A673 (cell line): Measurements from ENCODE around the gene ARHGAP24. TPM values are rescaled to one million over a fixed set of nuclear protein-coding genes. Genes with fewer than 3 reads are reported as not detected.

Experiments used
- BruUV-seq: library from RNA; stranded (reverse); fragments of 400-500 nt; replicated peaks from 2 replicates; lab custom pipeline; 2021; lab: Mats Ljungman, UMichigan
- CTCF ChIA-PET: fragments of 300-600 bp; sonication (Branson Sonifier 250); formaldehyde crosslinking; loops from one replicate; lab custom pipeline; 2022; ENCODE audit warnings: antibody characterized with exemption; lab: Charles Lee
- POLR2A ChIA-PET: fragments of 300-600 bp; sonication (Branson Sonifier 250); formaldehyde crosslinking; loops from one replicate; lab custom pipeline; 2022; ENCODE audit warnings: antibody characterized with exemption; ENCODE audit not compliant: low non-redundant PET; lab: Charles Lee
- DNase-seq: peaks from one replicate; pipeline ENCODE4 v3.0.0-alpha.2; 2015; ENCODE audit warnings: low spot score
- H3K27ac ChIP-seq: fragments of 200-600 bp; sonication (generic); 2 replicates; pipeline ENCODE4 v1.5.1; 2016; ENCODE audit warnings: mixed run types, low read depth, mild to moderate bottlenecking, mixed read lengths, antibody characterized with exemption, low read length; ENCODE audit not compliant: poor library complexity, severe bottlenecking
- H3K27me3 ChIP-seq: fragments of 200-600 bp; sonication (generic); replicated peaks from 2 replicates; pipeline ENCODE4 v1.6.1; 2017; ENCODE audit warnings: mixed run types, low read depth, mild to moderate bottlenecking, mixed read lengths, antibody characterized with exemption, low read length; ENCODE audit not compliant: insufficient read depth, poor library complexity
- H3K36me3 ChIP-seq: fragments of 200-600 bp; sonication (generic); 2 replicates; pipeline ENCODE4 v1.6.1; 2016; ENCODE audit warnings: mixed run types, mild to moderate bottlenecking, mixed read lengths, antibody characterized with exemption, low read length; ENCODE audit not compliant: insufficient read depth, poor library complexity, severe bottlenecking
- H3K4me1 ChIP-seq: fragments of 200-600 bp; sonication (generic); 2 replicates; pipeline ENCODE4 v1.6.1; 2017; ENCODE audit warnings: mixed run types, mild to moderate bottlenecking, mixed read lengths, antibody characterized with exemption, low read length; ENCODE audit not compliant: insufficient read depth, poor library complexity, severe bottlenecking
- H3K4me3 ChIP-seq: fragments of 200-600 bp; sonication (generic); 2 replicates; pipeline ENCODE4 v1.5.1; 2016; ENCODE audit warnings: low read depth, mixed run types, mild to moderate bottlenecking, mixed read lengths, low read length; ENCODE audit not compliant: poor library complexity, severe bottlenecking
- H3K9me3 ChIP-seq: fragments of 200-600 bp; sonication (generic); 2 replicates; pipeline ENCODE4 v1.6.1; 2016; ENCODE audit warnings: mixed run types, low read depth, mild to moderate bottlenecking, mixed read lengths, antibody characterized with exemption, low read length; ENCODE audit not compliant: poor library complexity, severe bottlenecking
- EZH2 ChIP-seq: fragments of 200-600 bp; sonication (generic); IDR thresholded peaks from 2 replicates; pipeline ENCODE4 v1.6.1; 2017; ENCODE audit warnings: borderline replicate concordance, low read depth, mild to moderate bottlenecking, mixed read lengths, antibody characterized with exemption, low read length; ENCODE audit not compliant: poor library complexity, severe bottlenecking
- intact Hi-C: fragments of 100-400 bp; cut with micrococcal nuclease; formaldehyde crosslinking; loops from one replicate; pipeline ENCODE4 v1.10.0; 2022; ENCODE audit not compliant: unreplicated experiment
- total RNA-seq: library from RNA; stranded (reverse); gene quantifications from 2 replicates; pipeline ENCODE4 v1.2.3, GENCODE V29; 2021
- TF ChIP-seq, protein P1 (sequence below): fragments of 300-800, 200-600 bp; sonication (generic); conservative IDR thresholded peaks from 2 replicates; pipeline ENCODE4 v1.5.1; 2017; ENCODE audit warnings: low read depth, mild to moderate bottlenecking, antibody characterized with exemption, low read length, moderate library complexity, mixed read lengths

The ARHGAP24 gene
- total RNA-seq, 1 experiment from 2014 or later = 5.8 TPM

DNA sequence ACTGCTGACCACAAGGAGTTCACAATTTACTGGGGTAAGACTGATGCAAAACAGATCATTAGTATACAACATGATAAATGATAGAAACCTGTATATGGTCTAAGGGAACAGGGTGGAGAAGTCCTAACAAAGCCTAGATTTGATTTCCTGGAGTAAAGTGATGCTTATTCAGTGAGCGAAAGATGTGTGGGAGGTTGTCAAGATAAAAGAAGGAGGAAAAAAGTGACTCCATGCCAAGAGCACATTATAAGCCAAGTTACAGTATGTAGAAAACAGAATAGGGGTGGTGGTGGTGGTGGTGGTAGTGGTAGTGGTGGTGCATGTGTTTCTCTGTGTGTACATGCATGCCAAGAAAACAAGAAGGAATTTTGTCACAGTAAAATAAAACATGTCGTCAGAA lies 559.7 kb downstream of the ARHGAP24 start:
- H3K27me3 ChIP-seq = no peaks in the 10 kb centered on the region
- ChIA-PET POLR2A (no interaction called here), CTCF (no interaction called here)
- H3K27ac ChIP-seq = no peak overlapping the region
- no peak overlapping the region for H3K4me3 ChIP-seq
- H3K9me3 ChIP-seq = no peaks in the 10 kb centered on the region
- H3K4me1 ChIP-seq = no peaks in the 10 kb centered on the region
- intact Hi-C loops = no loop called here
- DNase-seq = no peak
- no peaks in the 10 kb centered on the region for H3K36me3 ChIP-seq
- TF ChIP-seq EZH2 = no peak
- TF ChIP-seq, protein P1, sequence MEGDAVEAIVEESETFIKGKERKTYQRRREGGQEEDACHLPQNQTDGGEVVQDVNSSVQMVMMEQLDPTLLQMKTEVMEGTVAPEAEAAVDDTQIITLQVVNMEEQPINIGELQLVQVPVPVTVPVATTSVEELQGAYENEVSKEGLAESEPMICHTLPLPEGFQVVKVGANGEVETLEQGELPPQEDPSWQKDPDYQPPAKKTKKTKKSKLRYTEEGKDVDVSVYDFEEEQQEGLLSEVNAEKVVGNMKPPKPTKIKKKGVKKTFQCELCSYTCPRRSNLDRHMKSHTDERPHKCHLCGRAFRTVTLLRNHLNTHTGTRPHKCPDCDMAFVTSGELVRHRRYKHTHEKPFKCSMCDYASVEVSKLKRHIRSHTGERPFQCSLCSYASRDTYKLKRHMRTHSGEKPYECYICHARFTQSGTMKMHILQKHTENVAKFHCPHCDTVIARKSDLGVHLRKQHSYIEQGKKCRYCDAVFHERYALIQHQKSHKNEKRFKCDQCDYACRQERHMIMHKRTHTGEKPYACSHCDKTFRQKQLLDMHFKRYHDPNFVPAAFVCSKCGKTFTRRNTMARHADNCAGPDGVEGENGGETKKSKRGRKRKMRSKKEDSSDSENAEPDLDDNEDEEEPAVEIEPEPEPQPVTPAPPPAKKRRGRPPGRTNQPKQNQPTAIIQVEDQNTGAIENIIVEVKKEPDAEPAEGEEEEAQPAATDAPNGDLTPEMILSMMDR = no peak
- BruUV-seq = no TSS peak

DNA sequence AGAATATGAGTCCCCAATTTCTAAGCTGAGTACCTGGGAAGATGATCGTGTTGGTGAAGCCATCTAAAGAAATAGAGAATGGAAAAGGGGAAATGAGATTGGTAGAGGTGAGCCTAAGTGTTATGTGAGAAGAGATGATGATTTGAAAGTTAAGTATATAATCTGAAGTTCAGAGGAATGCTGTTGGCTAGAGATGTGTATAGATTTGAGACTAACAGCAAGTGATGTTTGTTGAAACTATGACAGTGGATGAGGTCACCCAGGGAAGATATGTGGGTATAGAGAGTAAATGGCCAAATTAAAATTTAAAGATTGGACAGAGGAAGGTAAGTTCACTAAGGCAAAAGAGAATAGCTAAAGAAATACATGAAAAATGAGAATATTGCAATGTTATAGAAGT lies 560.7 kb downstream of the ARHGAP24 start:
- H3K4me1 ChIP-seq = no peaks in the 10 kb centered on the region
- no peaks in the 10 kb centered on the region for H3K36me3 ChIP-seq
- CTCF ChIA-PET = no interaction called here
- H3K27ac ChIP-seq = no peak overlapping the region
- POLR2A ChIA-PET = no interaction called here
- no peak for DNase-seq
- intact Hi-C loops = no loop called here
- BruUV-seq = no TSS peak
- no peaks in the 10 kb centered on the region for H3K9me3 ChIP-seq
- no peaks in the 10 kb centered on the region for H3K27me3 ChIP-seq
- TF ChIP-seq, protein P1 = no peak
- no peak for TF ChIP-seq EZH2
- no peak overlapping the region for H3K4me3 ChIP-seq

DNA sequence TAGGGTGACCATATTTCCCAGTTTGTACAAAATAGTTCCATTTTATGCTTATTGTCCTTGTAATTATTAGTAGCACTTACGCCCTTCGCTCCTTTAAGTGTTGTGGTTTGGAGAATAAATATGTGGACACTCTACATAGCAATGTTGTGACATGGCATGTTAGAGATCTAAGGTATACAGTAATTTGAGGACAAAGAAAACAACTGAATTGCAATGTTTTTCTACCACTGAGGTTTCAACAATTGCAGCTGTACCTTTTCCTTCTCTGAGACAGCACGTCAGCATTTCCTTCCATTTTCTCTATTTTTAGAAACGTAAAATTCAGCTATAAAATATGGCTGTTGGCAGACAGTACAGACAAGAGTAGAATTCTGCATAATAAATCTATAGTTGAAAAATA lies 561.8 kb downstream of the ARHGAP24 start:
- ChIA-PET CTCF (no interaction called here), POLR2A (no interaction called here)
- Histone ChIP-seq H3K27ac (no peak overlapping the region), H3K9me3 (no peaks in the 10 kb centered on the region), H3K36me3 (no peaks in the 10 kb centered on the region), H3K4me3 (no peak overlapping the region), H3K27me3 (no peaks in the 10 kb centered on the region), H3K4me1 (no peaks in the 10 kb centered on the region)
- DNase-seq = no peak
- BruUV-seq = no TSS peak
- no peak for TF ChIP-seq EZH2
- TF ChIP-seq, protein P1 = no peak
- intact Hi-C loops = no loop called here
